Activated naive CD4-positive, alpha-beta T cell treated with anti-CD3 and anti-CD28 coated beads, Interleukin-2, amount 50 U/mL, for 24 hours (primary cell): ENCODE measurements around the gene ARHGEF11.
A peak's percentile ranks its signal among the peaks of the same experiment; 100 is the strongest.
"Not testable (repeated sequence)": the region's sequence is repeated elsewhere in the genome, so short reads cannot be mapped to it uniquely, and the experiment has no call there.

Experiments used
- H3K27ac Mint-ChIP-seq: one replicate; pipeline ENCODE4 v1.8.0; 2021; ENCODE audit warnings: mild to moderate bottlenecking, mixed read lengths
- H3K27me3 Mint-ChIP-seq: one replicate; pipeline ENCODE4 v1.8.0; 2021; ENCODE audit warnings: mixed read lengths
- H3K36me3 Mint-ChIP-seq: one replicate; pipeline ENCODE4 v1.8.0; 2021; ENCODE audit warnings: mixed read lengths
- H3K4me1 Mint-ChIP-seq: one replicate; pipeline ENCODE4 v1.8.0; 2021; ENCODE audit warnings: mixed read lengths
- H3K4me3 Mint-ChIP-seq: one replicate; pipeline ENCODE4 v1.8.0; 2021; ENCODE audit warnings: mild to moderate bottlenecking, mixed read lengths
- H3K9me3 Mint-ChIP-seq: one replicate; pipeline ENCODE4 v1.8.0; 2021; ENCODE audit warnings: mixed read lengths

Gene ARHGEF11

DNA sequence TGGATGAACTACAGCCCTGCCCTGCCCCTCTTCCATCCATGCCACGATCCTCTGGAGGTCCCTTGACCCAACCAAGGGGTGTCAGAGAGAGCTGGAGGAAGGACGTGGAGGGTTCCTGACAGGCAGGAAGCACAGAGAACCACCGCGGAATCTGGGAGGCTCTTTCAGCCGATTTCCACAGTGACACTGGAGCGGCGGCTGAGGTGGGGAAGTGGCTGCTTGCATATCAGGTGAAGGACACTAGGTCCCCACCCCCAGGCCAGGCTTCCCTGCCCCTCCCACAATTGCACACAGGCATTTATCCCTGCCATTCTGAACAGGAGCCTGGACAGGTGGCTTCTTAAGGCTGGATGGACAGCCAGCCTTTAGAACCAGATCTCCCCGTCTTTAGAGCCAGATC, 107.7 kb downstream of the ARHGEF11 start:
- Mint-ChIP-seq H3K9me3 (no peaks in the 10 kb centered on the region), H3K4me3 (no peak overlapping the region), H3K4me1 (no peaks in the 10 kb centered on the region), H3K27me3 (no peaks in the 10 kb centered on the region), H3K27ac (no peak overlapping the region), H3K36me3 (peaks cover 1% of the 10 kb centered on the region)

DNA sequence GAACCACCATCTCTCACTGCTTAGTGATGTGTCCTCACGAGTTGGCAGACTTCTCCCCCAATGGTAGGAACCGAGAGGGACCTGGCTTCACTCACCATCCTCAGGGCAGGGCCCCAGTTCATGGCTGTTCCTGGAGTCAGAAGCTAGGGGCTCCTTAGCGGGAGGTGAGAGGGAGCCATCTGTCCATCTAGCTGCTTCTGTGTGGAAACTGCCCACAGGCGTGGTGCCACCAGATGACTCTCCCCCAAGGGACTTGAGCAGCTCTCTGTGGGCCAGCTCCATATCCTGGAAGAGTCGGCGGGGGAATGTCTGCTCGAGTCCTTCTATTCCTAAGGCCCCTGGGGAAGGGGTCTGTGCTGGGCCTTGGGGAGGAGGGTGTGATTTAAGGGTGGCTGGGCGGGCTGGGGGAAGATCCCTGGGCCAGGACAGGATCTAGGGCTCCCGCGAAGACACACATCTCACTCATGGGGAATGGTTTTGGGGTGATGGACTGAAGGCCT, 108.8 kb downstream of the ARHGEF11 start:
- no peak overlapping the region for H3K4me3 Mint-ChIP-seq
- H3K9me3 Mint-ChIP-seq = no peaks in the 10 kb centered on the region
- H3K4me1 Mint-ChIP-seq = no peaks in the 10 kb centered on the region
- no peak overlapping the region for H3K27ac Mint-ChIP-seq
- no peaks in the 10 kb centered on the region for H3K27me3 Mint-ChIP-seq
- peaks cover 1% of the 10 kb centered on the region for H3K36me3 Mint-ChIP-seq

DNA sequence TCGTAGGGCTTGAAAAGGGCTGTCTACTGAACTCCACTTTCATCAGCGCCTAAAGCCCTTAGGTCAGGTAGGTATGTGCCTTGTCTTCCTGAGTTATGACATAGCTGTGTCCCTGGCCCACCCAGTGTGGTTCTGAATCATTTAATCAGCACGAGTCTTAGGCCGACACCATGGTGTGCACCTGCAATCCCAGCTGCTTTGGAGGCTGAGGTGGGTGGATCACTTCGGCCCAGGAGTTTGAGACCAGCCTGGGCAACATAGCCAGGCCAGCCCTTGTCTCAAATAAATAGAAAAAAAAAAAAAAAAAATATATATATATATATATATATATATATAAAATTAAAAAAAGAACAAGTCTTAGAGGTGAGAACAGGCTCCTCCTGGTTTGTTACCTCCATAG, 109.4 kb downstream of the ARHGEF11 start:
- Mint-ChIP-seq H3K4me1 (peaks cover 4% of the 10 kb centered on the region), H3K9me3 (no peaks in the 10 kb centered on the region), H3K4me3 (no peak overlapping the region), H3K27me3 (peaks cover 4% of the 10 kb centered on the region), H3K36me3 (peaks cover 3% of the 10 kb centered on the region), H3K27ac (no peak overlapping the region)

DNA sequence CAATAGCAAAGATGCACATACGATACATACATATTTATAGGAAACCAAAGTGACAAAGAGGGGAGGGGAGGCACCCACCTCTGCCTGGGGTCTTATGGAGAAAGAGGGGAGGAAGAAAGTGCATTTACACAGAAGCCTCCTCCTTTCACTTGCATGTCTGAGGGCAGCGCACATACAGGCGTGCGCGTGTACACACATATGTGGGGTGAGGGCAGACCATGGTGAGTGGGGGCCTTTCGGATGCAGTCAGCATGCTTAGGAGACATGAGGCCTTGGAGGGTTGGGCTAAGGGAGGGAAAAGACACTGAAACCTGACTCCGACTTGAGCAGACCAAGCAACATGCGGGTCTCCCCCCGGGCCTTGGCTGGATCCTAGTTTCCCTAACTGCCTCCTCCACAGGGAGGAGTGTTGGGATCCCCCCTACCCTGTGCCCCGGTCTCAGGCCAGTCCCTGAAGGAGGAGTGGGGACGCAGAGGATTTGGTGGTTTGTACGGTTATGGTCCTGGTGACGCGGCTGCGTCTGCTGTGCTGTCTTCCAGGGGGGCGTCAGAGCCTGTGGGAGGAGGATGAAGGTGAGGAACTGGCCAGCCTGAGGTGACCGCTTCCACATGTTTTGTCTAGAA, 109.9 kb downstream of the ARHGEF11 start:
- Mint-ChIP-seq H3K36me3 (peaks cover 3% of the 10 kb centered on the region), H3K4me3 (no peak overlapping the region), H3K4me1 (peaks cover 5% of the 10 kb centered on the region), H3K27ac (no peak overlapping the region), H3K27me3 (peaks cover 9% of the 10 kb centered on the region), H3K9me3 (no peaks in the 10 kb centered on the region)

DNA sequence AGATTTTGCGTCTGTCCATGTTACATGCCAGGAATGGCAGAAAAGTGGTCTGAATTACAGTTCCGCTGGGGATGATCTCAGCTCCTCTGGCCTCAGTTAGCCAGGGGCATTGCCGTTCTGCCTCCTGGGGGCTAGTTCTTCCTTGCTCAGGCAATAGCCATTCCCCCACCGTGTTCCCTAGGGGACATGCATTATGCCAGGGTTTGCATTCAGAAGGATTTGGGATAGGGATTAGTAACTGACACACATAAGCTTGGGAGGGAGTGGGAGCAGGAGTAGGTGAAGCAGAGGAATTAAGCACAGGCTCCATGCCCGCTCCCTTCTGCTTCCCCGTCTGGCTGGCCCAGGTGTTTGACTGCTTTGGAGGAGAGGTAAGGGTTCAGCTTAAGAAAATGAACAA, 112.4 kb downstream of the ARHGEF11 start:
- H3K27ac Mint-ChIP-seq = no peak overlapping the region
- H3K36me3 Mint-ChIP-seq = peaks cover 2% of the 10 kb centered on the region
- H3K4me3 Mint-ChIP-seq = no peak overlapping the region
- H3K4me1 Mint-ChIP-seq = peaks cover 8% of the 10 kb centered on the region
- H3K27me3 Mint-ChIP-seq = peaks cover 18% of the 10 kb centered on the region
- H3K9me3 Mint-ChIP-seq = no peaks in the 10 kb centered on the region

DNA sequence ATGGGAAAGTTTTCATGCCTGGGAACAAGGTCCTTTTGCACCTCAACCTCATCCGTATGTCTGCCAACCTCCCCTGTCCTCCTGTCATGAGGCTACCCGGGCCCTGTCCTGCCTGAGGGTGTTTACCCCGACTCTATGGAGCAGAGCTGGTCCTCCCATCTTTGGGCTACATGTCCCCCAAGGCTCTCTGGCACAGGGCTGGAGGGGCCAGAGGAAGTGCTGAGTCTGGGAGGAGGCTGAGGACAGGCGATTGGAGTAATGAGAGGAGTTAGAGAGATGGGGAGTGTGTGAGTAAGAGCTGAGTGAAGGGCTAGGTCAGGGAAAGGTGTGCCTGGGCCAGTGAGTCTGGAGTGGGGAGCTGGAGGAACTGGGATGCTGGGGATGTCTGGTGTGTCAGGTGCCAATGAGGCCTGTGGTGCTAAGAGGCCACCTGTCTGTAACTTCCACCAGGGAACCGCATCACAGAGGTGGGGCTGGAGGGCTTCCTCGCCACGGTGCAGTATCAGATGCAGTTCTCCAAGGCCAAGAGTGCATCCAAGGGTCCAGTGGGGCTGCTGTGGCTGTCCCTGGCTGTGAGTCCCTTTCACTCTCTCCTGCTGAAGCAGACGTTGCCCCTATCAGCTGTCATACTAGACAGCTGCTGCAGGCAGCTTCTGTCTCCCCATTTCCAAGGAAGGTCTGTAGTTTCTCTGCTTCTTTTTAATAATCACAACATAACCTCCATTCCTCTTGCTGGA, 113.4 kb downstream of the ARHGEF11 start:
- no peaks in the 10 kb centered on the region for H3K9me3 Mint-ChIP-seq
- H3K4me1 Mint-ChIP-seq = peaks cover 11% of the 10 kb centered on the region
- H3K4me3 Mint-ChIP-seq = no peak overlapping the region
- no peak overlapping the region for H3K27ac Mint-ChIP-seq
- H3K36me3 Mint-ChIP-seq = peaks cover 2% of the 10 kb centered on the region
- H3K27me3 Mint-ChIP-seq = peaks cover 24% of the 10 kb centered on the region

DNA sequence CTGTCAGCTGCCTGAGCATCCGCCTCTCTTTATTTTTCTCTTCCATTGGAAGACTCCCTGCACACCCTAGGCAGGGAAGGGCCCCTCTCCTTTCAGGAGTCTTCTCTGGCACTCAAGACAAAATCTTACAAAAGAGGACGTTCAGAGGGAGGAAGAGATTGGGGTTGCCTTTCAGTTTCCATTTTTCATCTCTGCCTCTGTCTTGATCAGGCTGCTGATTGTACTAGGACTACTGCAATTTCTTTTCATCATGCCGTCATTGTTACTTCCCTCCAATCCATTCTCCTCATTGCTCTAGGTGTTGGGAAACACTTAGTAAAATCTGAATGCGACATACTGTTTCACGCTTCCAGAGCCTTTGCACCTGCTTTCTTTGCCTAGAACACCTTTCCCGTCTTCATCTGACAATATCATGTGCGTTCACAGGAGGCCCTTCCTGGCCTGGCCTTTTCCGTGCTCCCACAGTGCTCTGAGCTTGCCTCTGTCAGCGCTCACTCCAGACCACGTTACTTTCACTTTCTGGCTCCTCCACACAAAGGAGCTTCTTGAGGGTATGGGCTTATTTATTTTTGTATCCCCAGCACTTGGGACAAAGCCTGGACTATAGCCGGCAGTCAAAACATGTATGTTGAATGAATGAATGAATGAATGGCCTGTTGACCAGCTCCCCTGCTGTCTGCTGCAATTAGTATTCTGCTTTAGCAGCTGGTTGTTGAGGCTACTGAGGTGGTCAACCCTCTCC, 114.2 kb downstream of the ARHGEF11 start:
- no peak overlapping the region for H3K27ac Mint-ChIP-seq
- H3K4me1 Mint-ChIP-seq = peaks cover 11% of the 10 kb centered on the region
- no peaks in the 10 kb centered on the region for H3K9me3 Mint-ChIP-seq
- H3K4me3 Mint-ChIP-seq = no peak overlapping the region
- peaks cover 31% of the 10 kb centered on the region for H3K27me3 Mint-ChIP-seq
- peaks cover 2% of the 10 kb centered on the region for H3K36me3 Mint-ChIP-seq

DNA sequence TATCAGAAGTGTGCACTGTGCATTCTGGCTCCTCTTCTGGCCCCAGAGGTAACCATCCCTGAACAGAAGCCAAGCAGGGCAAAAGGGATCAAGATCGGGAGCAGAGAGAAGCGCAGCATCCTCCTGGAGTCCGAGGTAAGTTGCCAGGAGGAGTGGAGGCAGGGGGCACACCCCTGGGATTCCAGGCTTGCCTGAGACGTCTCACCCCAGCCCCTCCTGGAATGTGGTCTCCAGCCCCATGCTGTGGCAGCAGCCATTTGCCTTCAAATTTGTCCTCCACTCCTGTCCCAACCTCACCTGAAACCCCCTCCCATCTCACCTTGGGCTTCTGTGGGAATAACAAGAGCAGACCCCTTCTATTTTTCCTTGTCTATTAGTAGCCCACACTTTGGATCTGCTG, 115.1 kb downstream of the ARHGEF11 start:
- no peak overlapping the region for H3K27ac Mint-ChIP-seq
- no peaks in the 10 kb centered on the region for H3K9me3 Mint-ChIP-seq
- peaks cover 2% of the 10 kb centered on the region for H3K36me3 Mint-ChIP-seq
- no peak overlapping the region for H3K4me3 Mint-ChIP-seq
- H3K4me1 Mint-ChIP-seq = peaks cover 11% of the 10 kb centered on the region
- peaks cover 37% of the 10 kb centered on the region for H3K27me3 Mint-ChIP-seq

DNA sequence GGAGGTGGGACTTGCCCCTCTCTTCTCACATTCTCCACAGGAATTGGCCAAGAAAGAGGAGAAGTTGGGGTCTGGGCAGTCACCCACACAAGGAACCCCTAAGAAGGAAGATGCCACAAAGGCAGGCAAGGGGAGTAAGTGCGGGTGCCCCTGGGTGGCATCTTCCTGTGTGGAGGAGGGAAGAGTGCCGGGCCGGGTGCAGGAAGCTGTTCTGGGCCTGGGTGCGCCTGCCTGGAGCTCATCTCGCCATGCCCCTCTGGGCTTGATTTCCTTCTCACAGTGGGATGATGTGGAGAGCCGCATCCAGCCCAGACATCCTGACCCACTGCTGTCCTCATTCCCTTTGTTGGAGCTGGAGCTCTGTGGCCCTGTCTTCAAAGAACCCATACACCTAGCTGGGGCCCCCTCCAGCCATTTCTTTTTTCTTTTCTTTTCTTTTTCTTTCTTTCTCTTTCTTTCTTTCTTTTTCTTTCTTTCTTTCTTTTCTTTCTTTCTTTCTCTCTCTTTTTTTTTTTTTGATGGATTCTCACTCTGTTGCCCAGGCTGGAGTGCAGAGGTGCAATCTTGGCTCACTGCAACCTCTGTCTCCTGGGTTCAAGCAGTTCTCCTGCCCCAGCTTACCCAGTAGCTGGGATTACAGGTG, 115.8 kb downstream of the ARHGEF11 start:
- Mint-ChIP-seq H3K36me3 (peaks cover 2% of the 10 kb centered on the region), H3K4me1 (peaks cover 11% of the 10 kb centered on the region), H3K4me3 (no peak overlapping the region), H3K27me3 (peaks cover 43% of the 10 kb centered on the region), H3K27ac (no peak overlapping the region), H3K9me3 (no peaks in the 10 kb centered on the region)

DNA sequence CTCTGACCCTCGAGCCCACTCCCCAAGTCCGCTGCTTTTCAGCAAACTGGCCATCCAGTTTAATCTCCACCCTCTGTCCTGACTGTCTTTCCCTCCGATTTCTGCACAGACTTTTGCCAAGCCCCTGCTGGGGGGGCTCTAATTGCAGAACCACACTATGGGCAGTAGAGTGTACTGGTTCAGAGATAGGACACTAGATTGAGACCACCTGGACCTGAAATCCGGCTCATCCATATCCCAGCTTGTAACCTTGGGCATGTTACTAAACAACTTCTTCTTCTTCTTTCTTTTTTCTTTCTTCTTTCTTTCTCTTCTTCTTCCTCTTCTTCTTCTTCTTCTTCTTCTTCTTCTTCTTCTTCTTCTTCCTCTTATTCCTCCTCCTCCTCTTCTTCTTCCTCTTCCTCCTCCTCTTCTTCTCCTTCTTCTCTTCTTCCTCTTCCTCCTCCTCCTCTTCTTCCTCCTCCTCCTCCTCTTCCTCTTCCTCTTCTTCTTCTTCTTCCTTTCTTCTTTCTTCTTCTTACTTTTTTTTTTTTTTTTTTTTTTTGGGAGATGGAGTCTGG, 117.4 kb downstream of the ARHGEF11 start:
- H3K27me3 Mint-ChIP-seq = peaks cover 49% of the 10 kb centered on the region
- H3K4me1 Mint-ChIP-seq = peaks cover 16% of the 10 kb centered on the region
- H3K4me3 Mint-ChIP-seq = peak overlapping the region; percentile 74
- H3K27ac Mint-ChIP-seq = no peak overlapping the region
- H3K9me3 Mint-ChIP-seq = no peaks in the 10 kb centered on the region
- H3K36me3 Mint-ChIP-seq = peaks cover 2% of the 10 kb centered on the region

DNA sequence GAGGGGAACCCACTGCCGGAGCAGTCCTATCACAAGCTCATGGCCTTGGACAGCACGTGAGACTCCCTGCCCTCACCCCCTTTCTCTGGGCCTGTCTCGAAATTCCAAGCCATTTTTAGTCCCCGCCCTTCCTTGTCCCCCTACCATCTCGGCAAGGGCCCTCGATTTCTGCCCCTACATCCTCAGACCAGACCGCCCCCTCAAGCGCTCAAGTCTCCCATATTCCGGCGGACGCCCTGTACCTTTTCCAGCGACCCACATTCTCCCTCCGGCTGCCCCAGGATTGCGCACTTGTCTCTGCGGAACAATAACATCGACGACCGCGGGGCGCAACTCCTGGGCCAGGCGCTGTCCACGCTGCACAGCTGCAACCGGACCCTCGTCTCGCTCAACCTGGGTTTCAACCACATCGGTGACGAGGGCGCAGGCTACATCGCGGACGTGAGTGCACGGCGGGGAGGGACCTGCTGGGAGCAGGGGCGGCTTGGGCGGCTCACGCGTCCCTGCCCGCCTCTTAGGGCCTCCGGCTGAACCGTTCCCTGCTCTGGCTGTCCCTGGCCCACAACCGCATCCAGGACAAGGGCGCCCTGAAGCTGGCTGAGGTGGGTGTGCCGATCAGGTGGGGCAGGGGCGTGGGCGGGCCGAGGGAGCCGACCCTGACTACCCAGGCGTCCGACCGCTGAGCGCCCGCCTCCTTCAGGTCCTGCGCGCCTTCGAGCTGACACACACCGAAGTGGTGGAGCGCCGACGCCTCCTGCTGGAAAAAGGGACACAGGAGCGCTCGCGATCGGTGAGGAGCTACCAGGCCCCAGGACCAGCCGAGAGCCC, 118.1 kb downstream of the ARHGEF11 start:
- Mint-ChIP-seq H3K9me3 (no peaks in the 10 kb centered on the region), H3K27ac (no peak overlapping the region), H3K4me1 (peaks cover 16% of the 10 kb centered on the region), H3K27me3 (peaks cover 55% of the 10 kb centered on the region), H3K4me3 (peak overlapping the region; percentile 74), H3K36me3 (peaks cover 2% of the 10 kb centered on the region)

DNA sequence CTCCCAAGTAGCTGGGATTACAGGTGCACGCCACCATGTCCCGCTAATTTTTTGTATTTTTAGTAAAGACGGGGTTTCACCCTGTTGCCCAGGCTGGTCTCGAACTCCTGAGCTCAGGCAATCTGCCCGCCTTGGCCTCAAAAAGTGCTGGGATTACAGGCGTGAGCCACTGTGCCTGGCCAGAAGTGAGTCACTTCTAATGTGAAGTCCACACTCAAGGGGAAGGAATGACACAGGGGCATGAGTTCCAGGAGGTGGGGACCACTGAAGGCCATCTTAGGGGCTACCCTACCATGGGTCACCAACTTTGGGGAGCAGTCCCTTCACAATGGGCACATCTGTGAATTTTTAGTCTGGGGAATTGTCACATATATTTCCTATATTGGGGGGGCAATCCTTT, 118.8 kb downstream of the ARHGEF11 start:
- H3K36me3 Mint-ChIP-seq, H3K27ac Mint-ChIP-seq, H3K4me3 Mint-ChIP-seq, H3K9me3 Mint-ChIP-seq: not testable (repeated sequence)
- Mint-ChIP-seq H3K27me3 (peaks cover 62% of the 10 kb centered on the region), H3K4me1 (peaks cover 16% of the 10 kb centered on the region)

DNA sequence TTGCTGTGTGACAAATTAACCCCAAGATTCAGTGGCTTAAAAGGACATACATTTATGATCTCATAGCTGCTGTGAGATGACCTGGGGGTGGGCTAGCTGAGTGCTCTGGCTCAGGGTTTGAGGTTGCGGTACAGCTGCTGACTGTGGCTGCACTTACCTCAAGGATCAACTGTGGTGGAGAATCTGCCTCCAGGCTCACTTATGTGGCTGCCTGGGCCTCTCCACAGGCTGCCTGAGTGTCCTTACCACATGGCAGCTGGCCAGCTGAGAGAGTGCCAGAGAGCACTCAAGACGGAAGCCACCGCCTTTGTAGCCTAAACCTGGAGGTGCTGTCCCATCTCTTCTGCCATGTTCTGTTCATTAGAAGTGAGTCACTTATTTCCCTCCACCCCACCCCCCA, 119.4 kb downstream of the ARHGEF11 start:
- Mint-ChIP-seq H3K4me3 (no peak overlapping the region), H3K27me3 (peaks cover 62% of the 10 kb centered on the region), H3K9me3 (no peaks in the 10 kb centered on the region), H3K4me1 (peaks cover 13% of the 10 kb centered on the region), H3K36me3 (peaks cover under 1% of the 10 kb centered on the region), H3K27ac (no peak overlapping the region)

DNA sequence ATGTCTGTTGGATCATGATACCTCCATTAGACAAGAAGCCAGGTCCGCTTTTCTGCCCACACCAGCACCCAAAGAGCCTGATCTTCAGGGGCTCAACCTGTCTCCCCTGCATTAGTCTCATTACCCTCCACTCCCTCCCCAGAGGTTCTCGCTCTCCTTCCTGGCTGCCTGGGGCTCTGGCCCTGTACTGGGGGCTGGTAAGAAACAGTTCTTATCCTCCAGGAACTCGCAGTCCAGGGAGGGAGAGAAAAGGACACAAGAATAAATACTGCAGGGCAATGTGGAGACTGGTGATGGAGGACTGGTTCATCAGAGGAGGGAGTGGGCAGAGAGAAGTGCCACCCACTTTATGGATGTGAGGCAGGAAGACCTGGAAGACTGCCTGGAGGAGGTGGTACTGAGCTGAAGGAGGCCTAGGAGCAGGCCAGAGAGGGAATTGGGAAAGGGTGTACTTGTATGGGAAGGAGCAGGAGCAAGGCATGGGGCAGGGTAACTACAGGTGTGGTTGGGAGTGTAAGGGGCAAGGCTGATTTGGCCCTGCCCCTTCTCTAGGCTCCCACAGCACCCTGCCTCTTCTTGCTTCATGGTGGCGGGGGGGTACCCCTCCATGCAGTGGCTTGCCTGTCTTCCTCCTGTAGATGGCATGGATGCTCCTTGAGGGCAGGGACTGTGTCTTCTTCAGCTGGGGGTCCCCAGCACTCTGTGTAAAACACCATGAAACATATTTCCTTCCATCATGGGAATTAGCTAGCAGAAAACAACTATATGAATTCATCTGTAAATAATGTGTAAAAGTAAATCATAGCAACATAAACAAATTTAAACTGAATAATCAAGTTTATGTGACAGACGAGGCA, 120.2 kb downstream of the ARHGEF11 start:
- Mint-ChIP-seq H3K27ac (peak overlapping the region; percentile 13), H3K36me3 (no peaks in the 10 kb centered on the region), H3K4me3 (no peak overlapping the region), H3K4me1 (peaks cover 11% of the 10 kb centered on the region), H3K27me3 (peaks cover 61% of the 10 kb centered on the region), H3K9me3 (no peaks in the 10 kb centered on the region)
